H9 (cell line): ENCODE measurements around the gene JAGN1. TPM values are rescaled to one million over a fixed set of nuclear protein-coding genes. Genes with fewer than 3 reads are reported as not detected.

Experiments
- DNase-seq: peaks from one replicate; pipeline ENCODE4 v3.0.0-alpha.2; 2017
- H2AFZ ChIP-seq: one replicate; pipeline ENCODE4 v1.6.1; 2013; ENCODE audit warnings: mild to moderate bottlenecking, low read length, control low read depth, moderate library complexity
- H2AK5ac ChIP-seq: 2 replicates; pipeline ENCODE4 v1.6.1; 2013; ENCODE audit warnings: low read length, control low read depth, mixed read lengths; ENCODE audit not compliant: insufficient read length
- H2BK120ac ChIP-seq: one replicate; pipeline ENCODE4 v1.6.1; 2013; ENCODE audit warnings: low read depth, mild to moderate bottlenecking, low read length, control low read depth, inconsistent platforms; ENCODE audit not compliant: poor library complexity, severe bottlenecking
- H2BK12ac ChIP-seq: 2 replicates; pipeline ENCODE4 v1.6.1; 2013; ENCODE audit warnings: low read length, control low read depth, mixed read lengths, low read depth; ENCODE audit not compliant: insufficient read length
- H2BK15ac ChIP-seq: 2 replicates; pipeline ENCODE4 v1.6.1; 2013; ENCODE audit warnings: low read depth, low read length, control low read depth
- H2BK20ac ChIP-seq: one replicate; pipeline ENCODE4 v1.6.1; 2013; ENCODE audit warnings: low read depth, mild to moderate bottlenecking, low read length, control low read depth, inconsistent platforms; ENCODE audit not compliant: poor library complexity, severe bottlenecking
- H2BK5ac ChIP-seq: 2 replicates; pipeline ENCODE4 v1.6.1; 2013; ENCODE audit warnings: low read length, control low read depth, mixed read lengths; ENCODE audit not compliant: insufficient read length
- H3K14ac ChIP-seq: 2 replicates; pipeline ENCODE4 v1.6.1; 2013; ENCODE audit warnings: low read length, control low read depth; ENCODE audit not compliant: insufficient read depth
- H3K18ac ChIP-seq: 2 replicates; pipeline ENCODE4 v1.6.1; 2013; ENCODE audit warnings: low read depth, mild to moderate bottlenecking, mixed read lengths, low read length, control low read depth; ENCODE audit not compliant: insufficient read length
- H3K23ac ChIP-seq: 2 replicates; pipeline ENCODE4 v1.6.1; 2013; ENCODE audit warnings: low read length, control low read depth, mixed read lengths, low read depth; ENCODE audit not compliant: insufficient read length
- H3K23me2 ChIP-seq: 2 replicates; pipeline ENCODE4 v1.6.1; 2013; ENCODE audit warnings: low read depth, mild to moderate bottlenecking, mixed read lengths, low read length, control low read depth; ENCODE audit not compliant: insufficient read length, poor library complexity, severe bottlenecking
- H3K27ac ChIP-seq: 2 replicates; pipeline ENCODE4 v1.5.1; 2013; ENCODE audit warnings: low read length, control low read depth, mixed read lengths, low read depth; ENCODE audit not compliant: insufficient read length
- H3K27me3 ChIP-seq: 2 replicates; pipeline ENCODE4 v1.6.1; 2013; ENCODE audit warnings: low read length, control low read depth, inconsistent platforms; ENCODE audit not compliant: insufficient read depth
- H3K4ac ChIP-seq: 2 replicates; pipeline ENCODE4 v1.6.1; 2013; ENCODE audit warnings: low read depth, mild to moderate bottlenecking, control low read depth, inconsistent platforms, low read length, moderate library complexity
- H3K4me1 ChIP-seq: 2 replicates; pipeline ENCODE4 v1.6.1; 2013; ENCODE audit warnings: low read length, control low read depth, inconsistent platforms; ENCODE audit not compliant: insufficient read depth
- H3K4me2 ChIP-seq: 2 replicates; pipeline ENCODE4 v1.6.1; 2013; ENCODE audit warnings: low read length, control low read depth, mixed read lengths; ENCODE audit not compliant: insufficient read length, insufficient read depth
- H3K56ac ChIP-seq: 2 replicates; pipeline ENCODE4 v1.6.1; 2013; ENCODE audit warnings: low read depth, mild to moderate bottlenecking, mixed read lengths, low read length, control low read depth; ENCODE audit not compliant: insufficient read length
- H3K79me1 ChIP-seq: 2 replicates; pipeline ENCODE4 v1.6.1; 2013; ENCODE audit warnings: low read depth, mild to moderate bottlenecking, moderate library complexity, low read length, control low read depth, inconsistent platforms; ENCODE audit not compliant: insufficient read depth, poor library complexity, severe bottlenecking
- H3K79me2 ChIP-seq: 2 replicates; pipeline ENCODE4 v1.6.1; 2013; ENCODE audit warnings: low read length, control low read depth, inconsistent platforms; ENCODE audit not compliant: insufficient read depth
- H3K9ac ChIP-seq: 2 replicates; pipeline ENCODE4 v1.6.1; 2013; ENCODE audit warnings: low read length, control low read depth, mixed read lengths; ENCODE audit not compliant: insufficient read length; ENCODE audit errors: extremely low read depth
- H3K9me3 ChIP-seq: one replicate; pipeline ENCODE4 v1.6.1; 2013; ENCODE audit warnings: low read depth, low read length, inconsistent platforms; ENCODE audit not compliant: control insufficient read depth
- H3T11ph ChIP-seq: one replicate; pipeline ENCODE4 v1.6.1; 2013; ENCODE audit warnings: mild to moderate bottlenecking, low read length, control low read depth, inconsistent platforms
- H4K20me1 ChIP-seq: one replicate; pipeline ENCODE4 v1.6.1; 2013; ENCODE audit not compliant: control insufficient read depth, insufficient read length, insufficient read depth
- H4K5ac ChIP-seq: 2 replicates; pipeline ENCODE4 v1.6.1; 2013; ENCODE audit warnings: low read depth, mild to moderate bottlenecking, mixed read lengths, low read length, control low read depth; ENCODE audit not compliant: insufficient read length
- H4K8ac ChIP-seq: replicated peaks from 2 replicates; pipeline ENCODE4 v1.6.1; 2013; ENCODE audit warnings: low read length, control low read depth, mixed read lengths, low read depth; ENCODE audit not compliant: insufficient read length
- H4K91ac ChIP-seq: 2 replicates; pipeline ENCODE4 v1.6.1; 2013; ENCODE audit warnings: low read depth, mild to moderate bottlenecking, moderate library complexity, mixed read lengths, low read length, control low read depth; ENCODE audit not compliant: insufficient read length
- H3K27ac Mint-ChIP-seq, 3 experiments: 2 replicates in 2 of 3; 3 replicates in 1 of 3; pipeline ENCODE4 v1.8.0; 2020 to 2021; ENCODE audit warnings: mixed read lengths in 3 of 3, mild to moderate bottlenecking in 1 of 3, moderate library complexity in 1 of 3
- H3K27me3 Mint-ChIP-seq: 2 replicates; pipeline ENCODE4 v1.8.0; 2021; ENCODE audit warnings: low read depth, mild to moderate bottlenecking, moderate library complexity, mixed read lengths
- H3K36me3 Mint-ChIP-seq, 3 experiments: 2 replicates in 2 of 3; 3 replicates in 1 of 3; pipeline ENCODE4 v1.8.0; 2020 to 2021; ENCODE audit warnings: low read depth in 3 of 3, mixed read lengths in 3 of 3; ENCODE audit not compliant: insufficient read depth in 1 of 3
- H3K4me1 Mint-ChIP-seq, 2 experiments: 2 replicates each; pipeline ENCODE4 v1.8.0; 2020; ENCODE audit warnings: mixed read lengths in 2 of 2
- H3K4me3 Mint-ChIP-seq, 2 experiments: 2 replicates in 1 of 2; 3 replicates in 1 of 2; pipeline ENCODE4 v1.8.0; 2020 to 2021; ENCODE audit warnings: mild to moderate bottlenecking in 2 of 2, mixed read lengths in 2 of 2, moderate library complexity in 1 of 2
- H3K9me3 Mint-ChIP-seq, 2 experiments: 2 replicates in 1 of 2; 3 replicates in 1 of 2; pipeline ENCODE4 v1.8.0; 2020; ENCODE audit warnings: mild to moderate bottlenecking in 2 of 2, mixed read lengths in 2 of 2, moderate library complexity in 1 of 2
- WGBS: extraction: QIAGEN DNeasy Blood & Tissue Kit; methylation state at CpG from one replicate; pipeline ENCODE4 v1.1.7; 2013; ENCODE audit warnings: missing lambda C conversion rate, low lambda C conversion rate, mixed read lengths; ENCODE audit not compliant: insufficient read length; ENCODE audit errors: extremely low coverage; 5-methylcytosine and 5-hydroxymethylcytosine counted together
- total RNA-seq: library from RNA; stranded (reverse); gene quantifications from 2 replicates; pipeline ENCODE4 v1.2.1, GENCODE V29; 2021
- TF ChIP-seq, protein P1 (sequence below): fragments of 200-600 bp; sonication (generic); conservative IDR thresholded peaks from 3 replicates; pipeline ENCODE4 v1.8.0; 2021; ENCODE audit warnings: antibody characterized with exemption, mild to moderate bottlenecking

JAGN1 gene
- total RNA-seq, 1 experiment from 2014 or later: 33.5 TPM

DNA sequence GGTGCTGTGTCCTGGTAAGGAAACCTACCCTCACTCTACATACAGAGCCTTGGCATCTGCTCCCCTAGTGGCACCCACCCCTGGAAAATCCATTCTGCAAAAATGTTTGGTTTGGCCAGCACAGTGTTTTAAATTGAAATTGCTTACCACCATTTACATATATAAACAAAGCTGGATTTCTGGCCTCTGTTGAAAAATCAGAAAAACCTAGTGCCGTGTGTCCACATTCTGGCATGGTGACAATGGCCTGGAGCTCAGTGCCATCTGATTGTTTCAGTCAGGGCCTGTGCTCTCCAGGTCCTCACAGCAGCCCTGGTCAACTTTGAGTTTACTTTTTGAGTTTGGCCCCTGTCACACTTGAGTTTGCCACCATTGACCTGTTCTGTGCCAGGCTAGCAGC is 23.6 kb downstream of the JAGN1 start:
- Histone ChIP-seq H2BK20ac (no peak overlapping the region), H2AFZ (no peak overlapping the region), H3K23me2 (peaks cover 15% of the 10 kb centered on the region), H4K91ac (no peak overlapping the region), H3K18ac (no peak overlapping the region), H3K23ac (no peak overlapping the region), H3K9ac (no peak overlapping the region), H2BK120ac (no peak overlapping the region), H3T11ph (no peak overlapping the region), H4K8ac (no peak overlapping the region), H3K4me1 (peaks cover 4% of the 10 kb centered on the region; the same call in 1 of the 2 replicates), H2BK15ac (no peak overlapping the region), H3K79me2 (no peaks in the 10 kb centered on the region), H3K56ac (no peak overlapping the region), H2BK5ac (no peak overlapping the region), H3K4ac (no peak overlapping the region), H4K5ac (no peak overlapping the region), H2AK5ac (no peak overlapping the region), H4K20me1 (no peaks in the 10 kb centered on the region), H2BK12ac (no peak overlapping the region), H3K79me1 (no peaks in the 10 kb centered on the region), H3K14ac (no peak overlapping the region), H3K9me3 (no peaks in the 10 kb centered on the region), H3K4me2 (no peak overlapping the region), H3K27ac (no peak overlapping the region), H3K27me3 (no peaks in the 10 kb centered on the region; the same call in 1 of the 2 replicates)
- peaks cover 17% of the 10 kb centered on the region for H3K27me3 Mint-ChIP-seq
- no peaks in the 10 kb centered on the region; a peak in 2 of 5 replicates for H3K9me3 Mint-ChIP-seq
- peaks cover 0 to 5% (median 0%) of the 10 kb centered on the region in 3 experiments; a peak in 1 of 7 replicates for H3K36me3 Mint-ChIP-seq
- WGBS: no CpG with 5 or more reads among the region's 1 CpG
- no peak overlapping the region for H3K27ac Mint-ChIP-seq
- no peak for DNase-seq
- TF ChIP-seq, protein P1, sequence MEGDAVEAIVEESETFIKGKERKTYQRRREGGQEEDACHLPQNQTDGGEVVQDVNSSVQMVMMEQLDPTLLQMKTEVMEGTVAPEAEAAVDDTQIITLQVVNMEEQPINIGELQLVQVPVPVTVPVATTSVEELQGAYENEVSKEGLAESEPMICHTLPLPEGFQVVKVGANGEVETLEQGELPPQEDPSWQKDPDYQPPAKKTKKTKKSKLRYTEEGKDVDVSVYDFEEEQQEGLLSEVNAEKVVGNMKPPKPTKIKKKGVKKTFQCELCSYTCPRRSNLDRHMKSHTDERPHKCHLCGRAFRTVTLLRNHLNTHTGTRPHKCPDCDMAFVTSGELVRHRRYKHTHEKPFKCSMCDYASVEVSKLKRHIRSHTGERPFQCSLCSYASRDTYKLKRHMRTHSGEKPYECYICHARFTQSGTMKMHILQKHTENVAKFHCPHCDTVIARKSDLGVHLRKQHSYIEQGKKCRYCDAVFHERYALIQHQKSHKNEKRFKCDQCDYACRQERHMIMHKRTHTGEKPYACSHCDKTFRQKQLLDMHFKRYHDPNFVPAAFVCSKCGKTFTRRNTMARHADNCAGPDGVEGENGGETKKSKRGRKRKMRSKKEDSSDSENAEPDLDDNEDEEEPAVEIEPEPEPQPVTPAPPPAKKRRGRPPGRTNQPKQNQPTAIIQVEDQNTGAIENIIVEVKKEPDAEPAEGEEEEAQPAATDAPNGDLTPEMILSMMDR: no peak
- peaks cover 15 to 27% of the 10 kb centered on the region in 2 experiments for H3K4me1 Mint-ChIP-seq
- H3K4me3 Mint-ChIP-seq: no peak overlapping the region
